K562 (cell line): ENCODE measurements around the gene USP51. TPM values are rescaled to one million over a fixed set of nuclear protein-coding genes. Genes with fewer than 3 reads are reported as not detected.

Source experiments
- CTBP1 ChIP-seq: fragments of 450-650 bp; IDR thresholded peaks from 2 replicates; pipeline ENCODE4 v1.6.1; 2016; ENCODE audit warnings: borderline replicate concordance
- ETV6 ChIP-seq, 3 experiments: fragments of 150-350 bp in 1 of 3; sonication (generic) in 1 of 3; formaldehyde crosslinking in 1 of 3; IDR thresholded peaks; 2 replicates each; pipeline versions ENCODE4 v1.6.1 to v1.8.0; 2014 to 2022; ENCODE audit warnings: borderline replicate concordance in 2 of 3, low read depth in 2 of 3, antibody characterized with exemption in 1 of 3, low read length in 1 of 3, mild to moderate bottlenecking in 1 of 3, missing genetic modification reagents in 1 of 3
- KDM5B ChIP-seq: fragments of 200-600 bp; sonication (generic); IDR thresholded peaks from 2 replicates; pipeline ENCODE4 v1.6.1; 2012; ENCODE audit warnings: low read depth, mild to moderate bottlenecking, moderate library complexity, low read length, control low read depth, inconsistent platforms; ENCODE audit not compliant: insufficient replicate concordance
- NELFE ChIP-seq: IDR thresholded peaks from 2 replicates; pipeline ENCODE4 v1.6.1; 2011; ENCODE audit warnings: mild to moderate bottlenecking; ENCODE audit not compliant: insufficient read depth, insufficient read length
- NRF1 ChIP-seq, 2 experiments: fragments of 450-650 bp; IDR thresholded peaks in 1 of 2; conservative IDR thresholded peaks in 1 of 2; 2 replicates each; pipeline ENCODE4 v1.6.1; 2014; ENCODE audit warnings: mild to moderate bottlenecking in 2 of 2
- PHF8 ChIP-seq: fragments of 200-600 bp; sonication (generic); IDR thresholded peaks from 2 replicates; pipeline ENCODE4 v1.6.1; 2012; ENCODE audit warnings: mixed run types, mild to moderate bottlenecking, inconsistent platforms, low read length, moderate library complexity, borderline replicate concordance
- PKNOX1 ChIP-seq: fragments of 450-650 bp; IDR thresholded peaks from 2 replicates; pipeline ENCODE4 v1.6.1; 2016
- POLR2H ChIP-seq: IDR thresholded peaks from 2 replicates; pipeline ENCODE4 v1.6.1; 2016; ENCODE audit warnings: missing genetic modification characterization, low read depth, mild to moderate bottlenecking, control low read depth, missing compliant biosample characterization, moderate library complexity
- RBFOX2 ChIP-seq: fragments of 200-400 bp; formaldehyde crosslinking; IDR thresholded peaks from 2 replicates; pipeline ENCODE4 v1.6.1; 2017; ENCODE audit warnings: low read depth, mild to moderate bottlenecking, low read length, moderate library complexity
- ZNF316 ChIP-seq: fragments of 450-650 bp; IDR thresholded peaks from 2 replicates; pipeline ENCODE4 v1.6.1; 2016
- polyA plus RNA-seq, 8 experiments: library from polyadenylated mRNA; depleted of rRNA in 4 of 8; stranded (reverse) in 5 of 8; unstranded in 3 of 8; fragments of >200 nt; fragmentation: Nextera tagmentation in 2 of 8; fragmentation: Illumina TruSeq in 1 of 8; extraction: Ambion mirVana in 2 of 8; extraction: Trizol in 1 of 8; gene quantifications; 2 replicates each; pipeline versions ENCODE4 v1.2.1 to v1.2.3, GENCODE V29; 2011 to 2014; ENCODE audit warnings: inconsistent platforms in 1 of 8, missing spikeins in 1 of 8
- total RNA-seq, 7 experiments: library from RNA; depleted of rRNA in 6 of 7; stranded (reverse); fragments of >200 nt in 6 of 7; fragmentation: Illumina TruSeq in 2 of 7; extraction: Trizol in 2 of 7; gene quantifications; 2 replicates each; pipeline versions ENCODE4 v1.2.1 to v1.2.3, GENCODE V29; 2011 to 2021; ENCODE audit warnings: low replicate concordance in 1 of 7

Gene USP51
- total and polyA plus RNA-seq, 9 of the 15 experiments (the other 6 are each of a cell fraction or from before 2014, with no cell fraction given), result 0.59 to 3.9 (median 1.3) TPM

GRCh38 chrX:55451990-55452832, 37.4 kb downstream of the USP51 start, which contains the start of gene MAGEH1 (continued):
- TF ChIP-seq NELFE (no peak), PHF8 (peak; percentile 58; the same call in 1 of the 2 replicates), KDM5B (peak; percentile 49), ETV6 (IDR thresholded peaks at IDR 0.05; ENCODE audit: borderline replicate concordance in 1 of 2, low read depth in 2 of 2, low read length in 1 of 2) (peak in 1 of 2 experiments; percentile 54; a peak in 1 of 4 replicates), ETV6 (CRISPR knock-in tag; IDR thresholded peaks at IDR 0.05; ENCODE audit: borderline replicate concordance) (no peak), RBFOX2 (peak; percentile 72), PKNOX1 (peak; percentile 71; the same call in 1 of the 2 replicates), NRF1 (conservative IDR thresholded peaks at IDR 0.05 in 1 of 2, IDR thresholded peaks at IDR 0.05 in 1 of 2) (peak; percentile 80 to 83), CTBP1 (no peak), POLR2H (tag) (0 out of 2 replicates have a peak, but pooled peaks have one; percentile 22), ZNF316 (peak; percentile 54)
- TF ChIP-seq, all 486 proteins: peak for 21
